SK-N-MC (cell line): Measurements from ENCODE around the gene CMTM2.

Experiments
- EZH2 ChIP-seq: fragments of 200-600 bp; sonication (generic); IDR thresholded peaks from one replicate; pipeline ENCODE4 v1.6.1; 2017; ENCODE audit warnings: antibody characterized with exemption
- POLR2AphosphoS5 ChIP-seq: IDR thresholded peaks from 2 replicates; pipeline ENCODE4 v1.6.1; 2012; ENCODE audit warnings: mild to moderate bottlenecking, low read depth, low read length, borderline replicate concordance

GRCh38 chr16:66544016-66544757 lies 35.1 kb upstream of the CMTM2 start:
- TF ChIP-seq POLR2AphosphoS5 (no peak), EZH2 (no peak)
